Type B pancreatic cell (in vitro differentiated cells): ENCODE data around the gene PCDHB6. TPM values are rescaled to one million over a fixed set of nuclear protein-coding genes. Genes with fewer than 3 reads are reported as not detected.
"Not testable (repeated sequence)": the region's sequence is repeated elsewhere in the genome, so short reads cannot be mapped to it uniquely, and the experiment has no call there.

Experiments used
- DNase-seq: peaks from one replicate; pipeline ENCODE4 v3.0.0; 2021; ENCODE audit warnings: mixed read lengths; ENCODE audit not compliant: unreplicated experiment; ENCODE audit errors: extremely low spot score
- H3K27ac Mint-ChIP-seq: 2 replicates; pipeline ENCODE4 v1.8.0; 2021; ENCODE audit warnings: mild to moderate bottlenecking, mixed read lengths
- H3K27me3 Mint-ChIP-seq: 2 replicates; pipeline ENCODE4 v1.8.0; 2021; ENCODE audit warnings: mixed read lengths
- H3K36me3 Mint-ChIP-seq: 2 replicates; pipeline ENCODE4 v1.8.0; 2021; ENCODE audit warnings: mixed read lengths
- H3K4me1 Mint-ChIP-seq: one replicate; pipeline ENCODE4 v1.8.0; 2021; ENCODE audit warnings: mixed read lengths; ENCODE audit not compliant: unreplicated experiment
- H3K4me3 Mint-ChIP-seq: 2 replicates; pipeline ENCODE4 v1.8.0; 2021; ENCODE audit warnings: mild to moderate bottlenecking, mixed read lengths
- H3K9me3 Mint-ChIP-seq: 2 replicates; pipeline ENCODE4 v1.8.0; 2021; ENCODE audit warnings: mixed read lengths
- CTCF ChIP-seq: fragments of 200-600 bp; sonication (generic); conservative IDR thresholded peaks from 2 replicates; pipeline ENCODE4 v1.5.0; 2021; ENCODE audit warnings: antibody characterized with exemption, mild to moderate bottlenecking
- total RNA-seq: library from RNA; stranded (reverse); gene quantifications from 2 replicates; pipeline ENCODE4 v1.2.1, GENCODE V29; 2021; ENCODE audit warnings: low replicate concordance

The PCDHB6 gene
- total RNA-seq, 1 donor from 2014 or later: 0.80 TPM

GRCh38 chr5:141182248-141182647, 32.4 kb downstream of the PCDHB6 start, which contains the start of gene PCDHB16:
PCDHB16 (plus strand) TSS chr5:141182387; CDS start chr5:141182560, 173 bp downstream.
- TF ChIP-seq CTCF: peak; percentile 75
- Mint-ChIP-seq H3K27ac (peak within 1 kb of the TSS; percentile 28), H3K27me3 (no peaks in the 10 kb centered on the region), H3K36me3 (peaks cover 17% of the 10 kb centered on the region), H3K4me3 (peak within 1 kb of the TSS; percentile 86), H3K4me1 (no peaks in the 10 kb centered on the region), H3K9me3 (peaks cover 13% of the 10 kb centered on the region)
- DNase-seq: no peak

GRCh38 chr5:141184117-141184855, 34.4 kb downstream of the PCDHB6 start:
- not testable (repeated sequence) for H3K27me3 Mint-ChIP-seq, H3K4me3 Mint-ChIP-seq, H3K27ac Mint-ChIP-seq, H3K4me1 Mint-ChIP-seq, DNase-seq
- Mint-ChIP-seq H3K9me3 (peaks cover 17% of the 10 kb centered on the region), H3K36me3 (peaks cover 21% of the 10 kb centered on the region)

DNA sequence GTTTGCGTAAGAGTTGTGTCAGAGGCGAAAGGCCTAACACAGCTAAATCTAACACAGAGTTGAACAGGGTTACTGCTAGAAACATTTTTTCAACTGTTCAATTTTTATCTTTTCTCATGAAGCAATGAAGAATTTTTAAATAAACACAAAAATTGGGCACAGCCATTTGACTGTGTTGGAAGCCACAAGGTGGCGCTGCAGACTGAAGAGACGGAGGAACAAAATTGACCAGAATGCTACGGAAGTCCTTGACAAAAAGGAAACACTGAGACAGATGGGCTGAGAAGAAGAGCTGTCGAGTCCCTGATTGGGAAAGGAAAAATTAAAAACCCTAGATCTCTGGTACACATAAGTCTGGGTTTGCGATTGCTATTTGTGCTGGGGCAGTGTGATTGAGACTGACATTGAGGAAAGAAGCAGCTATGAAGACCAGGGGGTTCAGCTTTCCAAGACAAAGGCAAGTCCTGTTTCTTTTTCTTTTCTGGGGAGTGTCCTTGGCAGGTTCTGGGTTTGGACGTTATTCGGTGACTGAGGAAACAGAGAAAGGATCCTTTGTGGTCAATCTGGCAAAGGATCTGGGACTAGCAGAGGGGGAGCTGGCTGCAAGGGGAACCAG, 37.1 kb downstream of the PCDHB6 start, which contains the start of gene PCDHB9:
PCDHB9 (plus strand) TSS at position 265 of the 616 bp plus-strand sequence; CDS start at position 423, 158 bp downstream.
- Mint-ChIP-seq H3K4me1 (no peaks in the 10 kb centered on the region), H3K27me3 (no peaks in the 10 kb centered on the region), H3K36me3 (peaks cover 21% of the 10 kb centered on the region), H3K27ac (peak within 1 kb of the TSS; percentile 10), H3K9me3 (peaks cover 17% of the 10 kb centered on the region), H3K4me3 (peak within 1 kb of the TSS; percentile 60)
- no peak for DNase-seq
- peak; percentile 68 for TF ChIP-seq CTCF

- H3K27me3 Mint-ChIP-seq, H3K4me3 Mint-ChIP-seq, H3K4me1 Mint-ChIP-seq, H3K27ac Mint-ChIP-seq, DNase-seq: not testable (repeated sequence)
- Mint-ChIP-seq H3K9me3 (peaks cover 13% of the 10 kb centered on the region), H3K36me3 (peaks cover 14% of the 10 kb centered on the region)
These were observed 38.8 kb downstream of the PCDHB6 start for GRCh38 chr5:141188682-141189081.

DNA sequence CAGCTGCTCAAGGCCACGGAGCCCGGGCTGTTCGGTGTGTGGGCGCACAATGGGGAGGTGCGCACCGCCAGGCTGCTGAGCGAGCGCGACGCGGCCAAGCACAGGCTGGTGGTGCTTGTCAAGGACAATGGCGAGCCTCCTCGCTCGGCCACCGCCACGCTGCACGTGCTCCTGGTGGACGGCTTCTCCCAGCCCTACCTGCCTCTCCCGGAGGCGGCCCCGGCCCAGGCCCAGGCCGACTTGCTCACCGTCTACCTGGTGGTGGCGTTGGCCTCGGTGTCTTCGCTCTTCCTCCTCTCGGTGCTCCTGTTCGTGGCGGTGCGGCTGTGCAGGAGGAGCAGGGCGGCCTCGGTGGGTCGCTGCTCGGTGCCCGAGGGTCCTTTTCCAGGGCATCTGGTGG, 39.3 kb downstream of the PCDHB6 start:
- Mint-ChIP-seq H3K9me3 (peaks cover 13% of the 10 kb centered on the region), H3K36me3 (peaks cover 14% of the 10 kb centered on the region)
- not testable (repeated sequence) for H3K27me3 Mint-ChIP-seq, H3K4me1 Mint-ChIP-seq, DNase-seq, H3K27ac Mint-ChIP-seq, H3K4me3 Mint-ChIP-seq

GRCh38 chr5:141192110-141192725, 42.4 kb downstream of the PCDHB6 start, which contains the start of gene PCDHB10:
PCDHB10 (plus strand) TSS chr5:141192353; CDS start chr5:141192553, 200 bp downstream.
- Mint-ChIP-seq H3K36me3 (peaks cover 4% of the 10 kb centered on the region), H3K27ac (no peak within 1 kb of the TSS), H3K4me3 (peak within 1 kb of the TSS; percentile 80), H3K9me3 (peaks cover 8% of the 10 kb centered on the region), H3K27me3 (no peaks in the 10 kb centered on the region), H3K4me1 (no peaks in the 10 kb centered on the region)
- peak; percentile 71 for TF ChIP-seq CTCF
- no peak for DNase-seq

DNA sequence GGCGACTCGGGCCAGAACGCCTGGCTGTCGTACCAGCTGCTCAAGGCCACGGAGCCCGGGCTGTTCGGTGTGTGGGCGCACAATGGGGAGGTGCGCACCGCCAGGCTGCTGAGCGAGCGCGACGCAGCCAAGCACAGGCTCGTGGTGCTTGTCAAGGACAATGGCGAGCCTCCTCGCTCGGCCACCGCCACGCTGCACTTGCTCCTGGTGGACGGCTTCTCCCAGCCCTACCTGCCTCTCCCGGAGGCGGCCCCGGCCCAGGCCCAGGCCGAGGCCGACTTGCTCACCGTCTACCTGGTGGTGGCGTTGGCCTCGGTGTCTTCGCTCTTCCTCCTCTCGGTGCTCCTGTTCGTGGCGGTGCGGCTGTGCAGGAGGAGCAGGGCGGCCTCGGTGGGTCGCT, 44.5 kb downstream of the PCDHB6 start:
- not testable (repeated sequence) for H3K9me3 Mint-ChIP-seq, H3K27me3 Mint-ChIP-seq, H3K4me3 Mint-ChIP-seq, H3K36me3 Mint-ChIP-seq, H3K4me1 Mint-ChIP-seq, H3K27ac Mint-ChIP-seq, DNase-seq
